ENCODE measurements around the gene UPF1. TPM values are rescaled to one million over a fixed set of nuclear protein-coding genes. Genes with fewer than 3 reads are reported as not detected.

Gene UPF1
- total RNA-seq, 1 experiment from 2014 or later = 96.6 TPM

GRCh38 chr19:18910010-18910409 is 78.3 kb downstream of the UPF1 start:
- no TSS peak for BruUV-seq (replicated peaks)
- intact Hi-C loops (cut with micrococcal nuclease; ENCODE audit: unreplicated experiment) = no loop called here
- H3K27ac Mint-ChIP-seq (ENCODE audit: unreplicated experiment) = no peak overlapping the region
- H3K9me3 ChIP-seq = no peaks in the 10 kb centered on the region
- H3K4me3 ChIP-seq (ENCODE audit: low read depth, low read length) = no peak overlapping the region
- no peaks in the 10 kb centered on the region for H3K36me3 ChIP-seq (ENCODE audit: control insufficient read depth, insufficient read depth, low read length)
- no peaks in the 10 kb centered on the region for H3K9me3 Mint-ChIP-seq (ENCODE audit: unreplicated experiment)
- H3K27me3 ChIP-seq (replicated peaks; ENCODE audit: control insufficient read depth, insufficient read depth, low read length) = no peaks in the 10 kb centered on the region
- H3K36me3 Mint-ChIP-seq (ENCODE audit: insufficient read depth, unreplicated experiment) = peaks cover 49% of the 10 kb centered on the region
- DNase-seq = no peak
- no peak overlapping the region for H3K4me3 Mint-ChIP-seq (ENCODE audit: unreplicated experiment)
- ChIA-PET CTCF (no interaction called here), POLR2A (no interaction called here)
- TF ChIP-seq CTCF (IDR thresholded peaks at IDR 0.05; ENCODE audit: insufficient read depth in 1 of 2, low read depth in 1 of 2, low read length in 1 of 2, severe bottlenecking in 1 of 2, unreplicated experiment in 1 of 2) = no peak
- H3K4me1 ChIP-seq = no peaks in the 10 kb centered on the region
- H3K27me3 Mint-ChIP-seq (ENCODE audit: insufficient read depth, unreplicated experiment) = no peaks in the 10 kb centered on the region
- no peaks in the 10 kb centered on the region for H3K4me1 Mint-ChIP-seq (ENCODE audit: low read depth, unreplicated experiment)

- no peak for DNase-seq
- Mint-ChIP-seq H3K4me1 (ENCODE audit: low read depth, unreplicated experiment) (no peaks in the 10 kb centered on the region), H3K9me3 (ENCODE audit: unreplicated experiment) (no peaks in the 10 kb centered on the region), H3K4me3 (ENCODE audit: unreplicated experiment) (no peak overlapping the region), H3K36me3 (ENCODE audit: insufficient read depth, unreplicated experiment) (peaks cover 50% of the 10 kb centered on the region), H3K27ac (ENCODE audit: unreplicated experiment) (no peak overlapping the region), H3K27me3 (ENCODE audit: insufficient read depth, unreplicated experiment) (no peaks in the 10 kb centered on the region)
- Histone ChIP-seq H3K4me3 (ENCODE audit: low read depth, low read length) (no peak overlapping the region), H3K36me3 (ENCODE audit: control insufficient read depth, insufficient read depth, low read length) (no peaks in the 10 kb centered on the region), H3K4me1 (no peaks in the 10 kb centered on the region), H3K9me3 (no peaks in the 10 kb centered on the region), H3K27me3 (replicated peaks; ENCODE audit: control insufficient read depth, insufficient read depth, low read length) (no peaks in the 10 kb centered on the region)
- POLR2A ChIA-PET = no interaction called here
- CTCF ChIA-PET = no interaction called here
- no peak for TF ChIP-seq CTCF (IDR thresholded peaks at IDR 0.05; ENCODE audit: insufficient read depth in 1 of 2, low read depth in 1 of 2, low read length in 1 of 2, severe bottlenecking in 1 of 2, unreplicated experiment in 1 of 2)
- intact Hi-C loops (cut with micrococcal nuclease; ENCODE audit: unreplicated experiment) = no loop called here
- no TSS peak for BruUV-seq (replicated peaks)
Observed at GRCh38 chr19:18910801-18911436, 79.2 kb downstream of the UPF1 start.

GRCh38 chr19:18912933-18913332 is 81.2 kb downstream of the UPF1 start:
- H3K27me3 ChIP-seq (replicated peaks; ENCODE audit: control insufficient read depth, insufficient read depth, low read length) = no peaks in the 10 kb centered on the region
- TF ChIP-seq CTCF (IDR thresholded peaks at IDR 0.05; ENCODE audit: insufficient read depth in 1 of 2, low read depth in 1 of 2, low read length in 1 of 2, severe bottlenecking in 1 of 2, unreplicated experiment in 1 of 2) = no peak
- POLR2A ChIA-PET = no interaction called here
- no peak for DNase-seq
- intact Hi-C loops (cut with micrococcal nuclease; ENCODE audit: unreplicated experiment) = no loop called here
- H3K4me3 ChIP-seq (ENCODE audit: low read depth, low read length) = no peak overlapping the region
- peaks cover 64% of the 10 kb centered on the region for H3K36me3 Mint-ChIP-seq (ENCODE audit: insufficient read depth, unreplicated experiment)
- H3K36me3 ChIP-seq (ENCODE audit: control insufficient read depth, insufficient read depth, low read length) = no peaks in the 10 kb centered on the region
- H3K4me1 Mint-ChIP-seq (ENCODE audit: low read depth, unreplicated experiment) = no peaks in the 10 kb centered on the region
- peaks cover 5% of the 10 kb centered on the region; the same call in 1 of the 2 replicates for H3K4me1 ChIP-seq
- no peaks in the 10 kb centered on the region for H3K9me3 ChIP-seq
- no TSS peak for BruUV-seq (replicated peaks)
- no peaks in the 10 kb centered on the region for H3K27me3 Mint-ChIP-seq (ENCODE audit: insufficient read depth, unreplicated experiment)
- CTCF ChIA-PET = no interaction called here
- H3K4me3 Mint-ChIP-seq (ENCODE audit: unreplicated experiment) = no peak overlapping the region
- H3K27ac Mint-ChIP-seq (ENCODE audit: unreplicated experiment) = no peak overlapping the region
- no peaks in the 10 kb centered on the region for H3K9me3 Mint-ChIP-seq (ENCODE audit: unreplicated experiment)

Data from Caco-2 (cell line).